Esophagus muscularis mucosa (tissue), 4 donors: Measurements from ENCODE around the gene CFLAR. TPM values are rescaled to one million over a fixed set of nuclear protein-coding genes. Genes with fewer than 3 reads are reported as not detected.
"Not testable (repeated sequence)": the region's sequence is repeated elsewhere in the genome, so short reads cannot be mapped to it uniquely, and the experiment has no call there.

ENCODE experiments used
- DNase-seq: peaks from one replicate; pipeline ENCODE4 v3.0.0-alpha.2; 2017; ENCODE audit errors: extremely low spot score
- H3K27ac ChIP-seq, 4 donors: fragments of 200-600 bp; sonication (generic); replicated peaks in 1 of 4; 1 replicate in 3 of 4; 2 replicates in 1 of 4; pipeline ENCODE4 v1.5.1; 2016 to 2019; ENCODE audit warnings: mild to moderate bottlenecking in 1 of 4
- H3K27me3 ChIP-seq, 4 donors: fragments of 200-600 bp; sonication (generic); one replicate each; pipeline versions ENCODE4 v1.5.1 to v1.6.0; 2016 to 2019
- H3K36me3 ChIP-seq, 4 donors: fragments of 200-600 bp; sonication (generic); one replicate each; pipeline ENCODE4 v1.5.1; 2016 to 2019
- H3K4me1 ChIP-seq, 4 donors: fragments of 200-600 bp; sonication (generic); one replicate each; pipeline ENCODE4 v1.5.1; 2016 to 2019
- H3K4me3 ChIP-seq, 4 donors: fragments of 200-600 bp; sonication (generic); 1 replicate in 2 of 4; 2 replicates in 2 of 4; pipeline ENCODE4 v1.5.1; 2016 to 2019; ENCODE audit warnings: mild to moderate bottlenecking in 4 of 4, moderate library complexity in 1 of 4
- H3K9me3 ChIP-seq, 4 donors: fragments of 200-600 bp; sonication (generic); 1 replicate in 3 of 4; 2 replicates in 1 of 4; pipeline ENCODE4 v1.5.1; 2016 to 2019
- CTCF ChIP-seq, 3 experiments: fragments of 200-600 bp in 2 of 3; fragments of 450-650 bp in 1 of 3; sonication (generic) in 2 of 3; IDR thresholded peaks; one replicate each; pipeline ENCODE4 v1.5.1; 2017 to 2019; ENCODE audit warnings: antibody characterized with exemption in 3 of 3, mild to moderate bottlenecking in 2 of 3, moderate library complexity in 1 of 3
- EP300 ChIP-seq: sonication (generic); formaldehyde crosslinking; IDR thresholded peaks from one replicate; pipeline ENCODE4 v1.6.1; 2017; ENCODE audit warnings: antibody characterized with exemption
- POLR2A ChIP-seq: fragments of 450-650 bp; IDR thresholded peaks from one replicate; pipeline ENCODE4 v1.6.1; 2017; ENCODE audit warnings: antibody characterized with exemption, moderate library complexity, mild to moderate bottlenecking, low read depth
- POLR2AphosphoS5 ChIP-seq, 2 donors: sonication (generic); formaldehyde crosslinking; IDR thresholded peaks; one replicate each; pipeline ENCODE4 v1.6.1; 2017; ENCODE audit warnings: antibody characterized with exemption in 2 of 2
- WGBS: methylation state at CpG from one replicate; pipeline ENCODE4 v1.1.5; 2018; 5-methylcytosine and 5-hydroxymethylcytosine counted together
- intact Hi-C: fragments of 100-400 bp; cut with DNase I; formaldehyde crosslinking; loops from one replicate; pipeline ENCODE4 v1.15.1; 2023
- total RNA-seq, 4 donors: library from RNA; depleted of rRNA; stranded (reverse); fragments of >200 nt; gene quantifications; one replicate each; pipeline versions ENCODE4 v1.1.0 to v1.2.1, GENCODE V29; 2016

The CFLAR gene
- total RNA-seq, 4 donors from 2014 or later, result 137 to 236 (median 202) TPM

GRCh38 chr2:201138401-201138970 lies 22.5 kb downstream of the CFLAR start:
- no peaks in the 10 kb centered on the region for H3K27me3 ChIP-seq
- no peak overlapping the region for H3K4me3 ChIP-seq
- TF ChIP-seq POLR2A, result no peak
- no peak for TF ChIP-seq POLR2AphosphoS5 (IDR thresholded peaks at IDR 0.05)
- TF ChIP-seq CTCF (IDR thresholded peaks at IDR 0.05), result no peak
- TF ChIP-seq EP300, result no peak
- intact Hi-C loops, result no loop called here
- no peak for DNase-seq
- 98% methylated on average over 14 of the region's 15 CpGs for WGBS
- H3K4me1 ChIP-seq, result peaks cover 19 to 37% (median 26%) of the 10 kb centered on the region in 4 donors
- peaks cover 65 to 97% (median 89%) of the 10 kb centered on the region in 4 donors for H3K36me3 ChIP-seq
- H3K9me3 ChIP-seq, result no peaks in the 10 kb centered on the region
- no peak overlapping the region for H3K27ac ChIP-seq

- 77% methylated on average over 14 of the region's 14 CpGs for WGBS
- H3K9me3 ChIP-seq, H3K27me3 ChIP-seq, intact Hi-C loops, H3K4me3 ChIP-seq, DNase-seq: not testable (repeated sequence)
- peaks cover 68 to 97% (median 89%) of the 10 kb centered on the region in 4 donors for H3K36me3 ChIP-seq
- H3K4me1 ChIP-seq, result peaks cover 16 to 32% (median 23%) of the 10 kb centered on the region in 4 donors
- peak overlapping the region in 1 of 4 donors; percentile 29 for H3K27ac ChIP-seq
Observed at GRCh38 chr2:201138986-201139781, 23.2 kb downstream of the CFLAR start.

- H3K27ac ChIP-seq, result peak overlapping the region in 1 of 4 donors; percentile 29
- intact Hi-C loops, result no loop called here
- H3K36me3 ChIP-seq, result peaks cover 71 to 100% (median 91%) of the 10 kb centered on the region in 4 donors
- H3K27me3 ChIP-seq, result no peaks in the 10 kb centered on the region
- H3K4me1 ChIP-seq, result peaks cover 8 to 24% (median 15%) of the 10 kb centered on the region in 4 donors
- DNase-seq, result no peak
- 70% methylated on average over 20 of the region's 34 CpGs for WGBS
- no peaks in the 10 kb centered on the region for H3K9me3 ChIP-seq
- H3K4me3 ChIP-seq, result no peak overlapping the region
- TF ChIP-seq POLR2A, result no peak
- TF ChIP-seq POLR2AphosphoS5 (IDR thresholded peaks at IDR 0.05), result no peak
- no peak for TF ChIP-seq CTCF (IDR thresholded peaks at IDR 0.05)
- no peak for TF ChIP-seq EP300
Observed at GRCh38 chr2:201139836-201140604, 24.1 kb downstream of the CFLAR start.

- H3K4me3 ChIP-seq, result no peak overlapping the region
- no peak for TF ChIP-seq EP300
- TF ChIP-seq POLR2A, result no peak
- DNase-seq, result no peak
- H3K9me3 ChIP-seq, result no peaks in the 10 kb centered on the region
- H3K27ac ChIP-seq, result peak overlapping the region in 2 of 4 donors; percentile 2 to 39
- intact Hi-C loops, result no loop called here
- H3K4me1 ChIP-seq, result peaks cover 13 to 17% (median 16%) of the 10 kb centered on the region in 4 donors
- WGBS, result 85% methylated on average over 5 of the region's 5 CpGs
- peaks cover 49 to 93% (median 68%) of the 10 kb centered on the region in 4 donors for H3K36me3 ChIP-seq
- no peaks in the 10 kb centered on the region for H3K27me3 ChIP-seq
Observed at GRCh38 chr2:201144101-201145051, 28.4 kb downstream of the CFLAR start.

- WGBS, result 65% methylated on average over 1 of the region's 1 CpG
- H3K27ac ChIP-seq, result peak overlapping the region; percentile 79 to 87 (median 82)
- no peak for TF ChIP-seq EP300
- TF ChIP-seq POLR2AphosphoS5 (IDR thresholded peaks at IDR 0.05), result no peak
- no peak for TF ChIP-seq POLR2A
- TF ChIP-seq CTCF (IDR thresholded peaks at IDR 0.05), result no peak
- H3K9me3 ChIP-seq, result no peaks in the 10 kb centered on the region
- H3K36me3 ChIP-seq, result peaks cover 29 to 93% (median 60%) of the 10 kb centered on the region in 4 donors
- no peak for DNase-seq
- no peaks in the 10 kb centered on the region for H3K27me3 ChIP-seq
- H3K4me3 ChIP-seq, result no peak overlapping the region
- intact Hi-C loops, result no loop called here
- peaks cover 47 to 56% (median 54%) of the 10 kb centered on the region in 4 donors for H3K4me1 ChIP-seq
Observed at GRCh38 chr2:201148434-201148990, 32.5 kb downstream of the CFLAR start.
